Stimulated activated CD8-positive, alpha-beta memory T cell treated with anti-CD3 and anti-CD28 coated beads, Interleukin-7, amount 100 ng/mL, for 48 hours (primary cell): ENCODE data around the gene WDHD1.
"Not testable (repeated sequence)": the region's sequence is repeated elsewhere in the genome, so short reads cannot be mapped to it uniquely, and the experiment has no call there.

Experiments
- DNase-seq, 2 donors: peaks; one replicate each; pipeline ENCODE4 v3.0.0-alpha.2; 2020; ENCODE audit warnings: low read depth in 1 of 2; ENCODE audit errors: extremely low read depth in 1 of 2

WDHD1 gene

DNA sequence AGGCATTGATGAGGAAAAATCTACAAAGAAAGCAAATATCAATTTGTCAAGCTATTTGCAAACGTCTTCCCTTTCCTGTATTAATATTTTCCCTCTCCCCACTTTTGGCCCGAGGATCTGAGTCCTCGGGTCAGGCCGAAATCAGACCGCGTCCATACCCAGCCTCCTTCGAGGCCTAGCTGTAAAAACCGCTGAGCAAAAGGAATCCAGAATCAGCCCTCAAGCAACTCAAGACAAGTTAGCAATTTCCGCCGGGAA lies 24.2 kb upstream of the WDHD1 start:
- DNase-seq = no peak

DNA sequence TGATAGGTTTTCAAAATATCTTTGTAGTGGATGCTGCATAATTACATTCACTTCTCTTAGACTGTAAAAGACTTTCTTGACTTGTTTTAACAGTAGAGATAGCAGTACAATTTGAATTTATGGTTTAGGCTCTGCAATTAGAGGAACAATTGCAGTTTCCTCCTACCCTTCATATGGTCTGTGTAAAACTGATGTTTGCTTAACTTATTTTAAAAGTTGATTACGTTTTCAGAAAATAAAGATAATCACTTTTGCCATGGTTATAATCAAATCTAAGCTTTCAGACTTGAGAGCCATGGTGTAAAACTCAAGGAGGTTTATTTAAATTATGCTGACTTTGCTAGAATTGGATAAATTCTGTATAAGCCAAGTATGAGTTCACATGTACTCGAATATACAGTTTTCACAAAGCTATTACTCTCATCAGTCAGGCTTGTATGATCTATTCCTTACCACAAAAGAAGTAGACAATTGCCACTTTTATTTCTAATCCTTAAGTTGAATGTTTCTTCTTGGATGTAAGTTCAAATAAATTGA lies 22.1 kb upstream of the WDHD1 start:
- DNase-seq = no peak

DNA sequence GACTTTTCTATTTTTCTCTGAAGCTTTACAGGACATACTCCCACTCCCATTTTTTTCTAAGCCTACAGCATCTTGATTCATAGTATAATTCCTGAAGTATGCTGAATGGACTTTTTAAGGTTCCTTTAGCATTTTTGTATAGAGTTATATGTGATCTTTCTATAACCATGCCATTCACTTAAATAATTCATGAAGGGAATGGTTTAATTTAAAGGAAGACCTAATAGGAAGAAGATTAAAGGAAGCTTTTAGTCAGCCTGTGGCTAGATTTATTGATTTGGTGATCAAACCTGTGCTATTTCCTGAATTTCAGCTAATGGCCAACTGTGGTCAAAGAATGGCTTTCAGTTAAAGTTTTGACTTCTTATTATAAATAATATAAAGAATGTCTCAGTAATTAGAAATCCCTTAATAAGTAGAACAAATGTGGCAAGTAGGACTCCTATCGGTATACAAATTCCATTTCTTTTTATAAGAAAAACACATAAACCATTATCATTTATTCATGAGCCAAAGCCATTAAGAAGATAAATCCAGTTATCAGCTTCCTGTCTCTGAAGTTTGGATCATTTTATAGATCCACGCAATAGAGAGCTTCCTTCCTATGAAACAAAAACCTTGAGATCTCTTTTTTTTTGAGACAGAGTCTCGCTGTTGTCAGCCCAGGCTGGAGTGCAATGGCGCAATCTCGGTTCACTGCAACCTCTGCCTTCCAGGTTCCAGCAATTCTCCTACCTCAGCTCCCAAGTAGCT lies 20.6 kb upstream of the WDHD1 start:
- DNase-seq = no peak

DNA sequence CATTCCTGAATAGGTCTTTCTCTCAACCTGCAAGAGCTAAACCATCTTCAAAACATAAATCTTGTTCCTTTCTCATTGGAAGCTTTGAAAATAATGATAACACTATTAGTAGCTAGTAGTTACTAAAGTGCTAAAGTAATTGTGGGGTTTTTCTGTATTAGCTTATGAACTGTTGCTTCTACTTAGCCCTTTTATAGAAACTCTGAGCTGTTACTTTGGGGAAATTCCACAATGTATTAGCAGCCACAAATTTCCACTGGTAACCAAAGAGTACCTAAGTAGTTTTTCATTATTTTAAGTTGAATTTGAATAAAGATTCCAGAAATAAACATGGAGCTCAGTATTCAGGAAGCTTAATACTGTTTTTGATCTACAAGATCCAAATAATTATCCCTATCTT lies 18.2 kb upstream of the WDHD1 start:
- DNase-seq = no peak

DNA sequence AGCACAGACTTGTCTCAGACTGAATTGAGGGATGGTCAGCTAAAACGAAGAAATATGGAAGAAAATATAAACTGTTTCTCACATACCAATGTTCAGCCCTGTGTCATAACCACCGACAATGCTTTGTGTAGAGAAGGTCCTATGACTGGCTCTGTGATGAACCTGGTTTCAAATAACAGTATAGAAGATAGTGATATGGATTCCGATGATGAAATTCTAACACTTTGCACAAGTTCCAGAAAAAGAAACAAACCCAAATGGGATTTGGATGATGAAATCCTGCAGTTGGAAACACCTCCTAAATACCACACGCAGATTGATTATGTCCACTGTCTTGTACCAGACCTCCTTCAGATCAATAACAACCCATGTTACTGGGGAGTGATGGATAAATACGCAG lies 16.6 kb upstream of the WDHD1 start:
- DNase-seq = no peak

DNA sequence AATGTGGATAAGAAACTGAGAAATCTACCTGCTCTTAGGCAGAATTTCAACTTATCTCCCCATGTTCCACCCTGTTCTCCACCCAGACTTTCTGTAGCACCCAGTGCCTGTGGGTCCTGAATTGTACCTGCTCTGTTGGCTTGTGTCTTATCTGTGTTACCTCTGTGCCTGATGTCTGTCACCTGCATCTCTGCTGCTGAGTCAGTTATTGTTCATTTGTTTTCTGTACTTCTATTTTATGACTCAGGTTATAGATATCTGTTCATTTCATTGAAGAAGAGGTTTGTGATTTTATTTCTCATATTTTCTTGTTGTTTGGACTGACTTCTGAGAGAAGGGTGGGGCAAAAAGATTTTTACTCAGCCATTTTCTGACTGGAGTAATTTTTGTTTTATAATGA lies 11.8 kb upstream of the WDHD1 start:
- DNase-seq = no peak

DNA sequence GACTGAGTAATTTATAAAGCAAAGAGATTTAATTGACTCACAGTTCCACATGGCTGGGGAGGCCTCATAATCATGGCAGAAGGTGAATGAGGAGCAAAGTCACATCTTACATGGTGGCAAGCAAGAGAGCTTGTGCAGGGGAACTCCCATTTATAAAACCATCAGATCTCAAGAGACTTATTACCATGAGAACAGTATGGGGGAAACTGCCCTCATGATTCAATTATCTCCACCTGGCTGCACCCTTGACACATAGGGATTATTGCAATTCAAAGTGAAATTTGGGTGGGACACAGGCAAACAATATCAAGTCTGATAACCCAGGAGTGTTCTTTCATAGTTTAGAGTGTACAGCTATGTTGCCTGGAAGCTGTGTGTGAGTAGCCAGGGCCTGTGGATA lies 11.1 kb upstream of the WDHD1 start:
- not testable (repeated sequence) for DNase-seq

DNA sequence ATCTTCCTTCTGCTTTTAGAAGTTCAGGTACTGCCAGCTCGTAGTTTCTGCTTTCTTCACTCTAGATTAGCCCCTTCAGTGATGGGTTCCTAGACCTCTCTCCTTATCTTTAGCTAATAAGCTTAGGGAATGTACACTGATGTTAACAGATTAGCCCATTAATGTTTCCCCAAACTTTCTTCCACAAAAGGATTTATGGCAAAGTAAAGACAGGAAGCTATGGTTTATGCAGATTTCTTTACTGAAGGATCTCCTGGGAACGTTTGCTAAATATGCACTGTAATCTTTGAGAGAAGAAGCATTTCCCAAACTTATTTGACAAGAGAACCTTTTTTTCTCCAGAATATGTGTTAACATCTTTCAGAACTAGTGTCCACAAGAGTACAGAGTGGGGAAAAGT lies 4.3 kb upstream of the WDHD1 start:
- DNase-seq = no peak

DNA sequence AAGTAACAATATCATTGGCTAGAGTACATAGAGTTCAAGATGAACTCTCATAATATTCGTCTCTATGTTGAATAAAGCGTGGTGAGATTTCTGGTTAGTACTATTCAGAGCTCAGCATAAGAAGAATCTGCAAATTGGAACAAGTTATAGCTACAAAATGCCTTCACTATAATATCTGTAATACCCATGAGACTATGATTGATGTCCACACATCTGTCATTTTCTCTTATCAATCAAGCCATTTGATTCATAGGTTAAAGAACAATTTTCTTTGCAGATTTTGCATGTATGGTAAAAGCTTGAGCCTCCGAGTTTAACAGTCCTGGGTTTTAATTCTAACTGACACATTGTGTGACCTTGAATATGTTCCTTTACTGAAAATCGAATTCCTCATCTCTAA lies 1.6 kb upstream of the WDHD1 start:
- DNase-seq = no peak

DNA sequence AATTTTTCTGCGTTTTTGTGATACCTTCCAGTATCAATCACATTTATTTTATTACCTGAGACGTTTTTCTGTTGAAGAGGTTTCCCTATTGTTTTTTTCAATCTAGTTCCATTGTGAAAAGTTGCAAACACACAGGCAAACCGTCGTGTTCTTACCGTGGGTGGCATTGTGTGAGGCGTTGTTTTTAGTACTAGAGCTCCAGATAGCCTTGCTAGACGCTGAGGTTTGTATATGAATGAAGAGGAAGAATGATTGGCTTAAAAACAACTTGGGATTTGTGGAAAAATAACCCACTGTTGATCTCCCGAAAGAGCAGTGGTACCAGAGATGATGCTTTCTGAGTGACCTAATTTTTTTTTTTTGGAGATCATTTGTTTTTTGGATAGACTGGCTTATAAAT lies 1.2 kb upstream of the WDHD1 start:
- DNase-seq = no peak

DNA sequence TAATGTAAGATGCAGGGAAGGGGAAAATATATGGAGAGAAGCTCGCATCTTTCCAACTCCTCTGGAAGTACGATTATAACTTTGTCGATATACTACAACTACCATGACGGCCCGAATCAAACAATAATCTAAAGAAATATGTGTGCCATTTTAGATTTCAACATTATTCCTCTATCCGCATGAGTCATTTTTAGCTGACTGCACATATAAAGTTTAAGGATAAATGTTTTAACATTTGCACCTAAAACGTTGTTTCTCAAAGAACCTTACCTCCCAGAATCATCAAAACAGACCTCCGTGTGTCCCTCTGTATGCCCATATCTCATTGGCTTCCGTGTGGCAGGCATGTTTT lies 482 bp downstream of the WDHD1 start:
- DNase-seq = no peak

DNA sequence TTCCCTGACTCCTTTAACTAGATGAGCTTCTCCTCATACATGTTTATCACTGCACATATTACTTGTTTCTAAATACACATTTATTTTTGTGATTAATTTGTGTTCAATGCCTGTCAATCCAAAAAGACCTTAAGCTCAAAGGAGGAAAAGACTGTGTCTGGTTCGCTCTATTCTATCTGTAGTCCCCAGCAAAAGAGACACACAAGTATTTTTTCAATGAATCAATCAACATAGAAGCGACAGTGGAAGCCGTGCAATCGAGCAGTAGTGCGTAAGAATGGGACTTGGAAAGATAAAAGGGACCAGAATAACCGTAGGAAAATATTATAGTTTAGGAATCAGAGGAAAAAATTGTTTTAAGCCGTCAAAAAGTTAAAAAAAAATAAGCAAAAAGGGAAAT lies 951 bp downstream of the WDHD1 start:
- DNase-seq = no peak

DNA sequence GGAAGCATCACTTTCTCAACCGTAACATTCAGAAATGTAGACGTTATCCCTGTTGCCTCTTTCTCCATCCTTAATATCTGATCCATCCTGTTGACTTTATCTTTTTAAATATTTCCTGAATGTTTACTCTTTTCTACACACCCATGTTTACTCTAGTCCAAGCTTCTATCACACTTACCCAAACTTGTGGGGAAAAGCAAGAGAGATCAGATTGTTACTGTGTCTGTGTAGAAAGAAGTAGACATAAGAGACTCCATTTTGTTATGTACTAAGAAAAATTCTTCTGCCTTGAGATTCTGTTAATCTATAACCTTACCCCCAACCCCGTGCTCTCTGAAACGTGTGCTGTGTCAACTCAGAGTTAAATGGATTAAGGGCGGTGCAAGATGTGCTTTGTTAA lies 2.5 kb downstream of the WDHD1 start:
- not testable (repeated sequence) for DNase-seq

DNA sequence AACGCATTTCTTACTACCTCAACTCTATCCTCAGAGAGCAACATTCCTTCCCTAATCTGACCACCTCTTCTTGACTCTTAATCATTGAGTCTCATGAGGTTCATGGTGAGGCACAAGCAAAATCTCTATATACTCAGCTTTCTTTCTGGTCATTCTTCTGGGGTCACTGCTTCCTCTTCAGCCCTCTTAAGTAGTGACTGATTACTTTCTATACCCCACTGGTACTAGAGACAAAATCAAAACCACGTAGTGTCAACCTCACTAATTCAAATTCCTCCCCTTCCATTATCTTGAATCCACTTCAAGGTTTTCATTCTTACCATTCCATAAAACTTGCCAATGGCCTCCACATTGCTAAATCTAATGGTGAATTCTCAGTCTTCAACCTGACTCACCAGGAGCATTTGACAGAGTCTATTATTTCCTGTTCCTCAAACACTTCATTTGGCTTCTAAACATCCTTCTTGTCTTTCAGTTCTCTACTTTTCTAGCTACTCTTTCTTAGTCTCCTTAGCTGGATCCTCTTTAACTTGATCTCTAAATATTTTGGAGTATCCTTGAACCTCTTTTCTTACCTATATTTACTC lies 6.8 kb downstream of the WDHD1 start:
- no peak for DNase-seq

DNA sequence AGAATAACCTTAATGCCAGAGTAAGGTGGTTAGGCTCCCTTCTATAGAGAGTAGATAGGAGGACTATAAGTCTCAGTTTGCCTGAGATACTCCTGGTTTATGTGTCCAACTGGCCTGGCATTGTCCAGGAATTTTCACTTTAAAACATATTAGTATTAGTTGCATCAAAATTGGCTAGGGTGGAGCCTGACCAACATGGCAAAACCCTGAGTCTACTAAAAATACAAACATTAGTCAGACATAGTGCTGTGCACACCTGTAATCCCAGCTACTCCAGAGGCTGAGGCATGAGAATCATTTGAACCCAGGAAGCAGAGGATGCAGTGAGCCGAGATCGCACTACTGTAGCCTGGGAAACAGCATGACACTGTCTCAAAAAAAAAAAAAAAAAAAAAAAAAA lies 11.9 kb downstream of the WDHD1 start:
- DNase-seq = no peak

DNA sequence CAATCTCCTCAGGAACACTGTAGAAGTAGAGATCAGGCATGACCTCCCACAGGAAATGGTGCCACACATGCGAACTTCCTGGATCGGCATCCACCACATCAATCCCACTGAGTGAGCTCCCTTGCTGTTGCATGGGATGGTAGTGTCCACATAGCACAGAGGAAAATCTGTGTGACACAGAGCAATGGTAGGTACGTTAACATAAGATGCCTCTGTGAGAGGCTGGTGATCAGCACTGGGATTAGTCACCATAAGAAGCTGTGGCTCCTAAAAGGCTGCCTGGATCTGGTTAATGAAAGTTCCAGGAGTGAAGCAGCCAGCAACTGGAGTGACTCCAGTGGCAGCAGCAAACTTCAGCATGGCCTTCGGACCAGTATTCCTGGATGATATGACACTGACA lies 21.8 kb downstream of the WDHD1 start:
- no peak for DNase-seq

DNA sequence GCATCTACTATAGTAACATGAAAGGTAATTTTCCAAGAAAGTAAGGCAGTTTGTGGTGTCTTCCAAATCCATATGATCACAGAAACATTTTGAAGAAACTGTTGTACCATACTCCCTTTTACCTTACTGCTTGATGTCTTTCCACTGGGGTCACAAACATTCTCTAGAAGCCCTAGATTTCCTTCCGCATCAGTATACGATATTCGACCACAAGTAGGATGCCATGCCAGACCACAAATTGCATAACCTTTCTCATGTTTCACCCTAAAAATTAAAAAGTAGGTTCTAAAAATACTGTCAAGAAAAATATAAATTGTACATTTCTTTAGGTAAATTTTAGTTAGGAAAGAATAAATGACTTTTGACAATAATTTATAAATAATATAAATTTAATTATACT lies 26.5 kb downstream of the WDHD1 start:
- no peak for DNase-seq

DNA sequence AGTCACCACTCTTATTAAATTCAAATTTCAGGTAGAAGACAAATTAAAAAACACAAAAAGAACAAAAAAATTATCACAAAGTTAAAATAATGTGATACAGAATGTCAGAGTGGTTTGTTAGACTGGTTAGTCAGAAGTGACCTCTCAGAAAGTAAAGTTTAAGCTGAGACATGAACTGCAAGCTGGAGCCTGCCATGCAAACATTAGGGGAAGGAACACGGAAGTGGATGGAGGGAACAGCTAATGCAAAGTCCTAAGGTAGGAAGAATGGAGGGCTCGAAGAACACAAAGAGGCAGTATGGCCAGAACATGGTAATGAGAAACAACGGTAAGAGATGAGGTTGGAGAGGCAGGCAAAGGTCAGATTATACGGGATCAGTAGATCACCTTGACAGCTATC lies 41.7 kb downstream of the WDHD1 start:
- no peak for DNase-seq

DNA sequence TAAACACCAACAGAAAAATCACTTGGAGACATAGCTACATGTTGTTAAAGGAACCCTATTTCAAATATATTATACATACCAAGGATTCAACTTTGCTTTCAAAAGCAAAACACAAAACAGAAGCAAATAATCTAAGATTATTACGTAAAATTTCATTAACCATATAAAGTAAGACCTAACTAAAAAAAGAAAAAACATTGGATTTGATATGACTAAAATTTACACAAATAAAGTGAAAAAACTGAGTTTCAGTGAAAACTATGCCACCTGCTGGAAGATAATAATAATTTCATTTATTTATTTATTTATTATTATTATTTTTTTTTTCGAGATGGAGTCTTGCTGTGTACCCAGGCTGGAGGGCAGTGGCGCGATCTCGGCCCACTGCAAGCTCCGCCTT lies 45.2 kb downstream of the WDHD1 start:
- no peak for DNase-seq

DNA sequence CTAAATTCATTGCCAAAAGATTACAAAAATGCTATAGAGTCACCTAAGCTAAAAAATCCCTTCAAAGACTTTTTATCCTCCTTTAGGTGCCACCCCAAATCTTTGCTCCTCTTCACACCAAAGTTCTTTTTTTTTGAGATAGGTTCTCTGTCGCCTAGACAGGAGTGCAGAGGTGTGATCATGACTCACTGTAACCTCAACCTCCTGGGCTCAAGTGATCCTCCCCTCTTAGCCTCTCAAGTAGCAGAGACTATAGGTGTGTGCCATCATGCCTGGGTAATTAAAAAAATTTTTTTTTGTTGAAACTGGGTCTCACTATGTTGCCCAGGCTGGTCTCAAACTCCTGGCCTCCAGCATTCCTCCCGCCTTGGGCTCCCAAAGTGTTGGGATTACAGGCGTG lies 47.9 kb downstream of the WDHD1 start:
- DNase-seq = no peak

DNA sequence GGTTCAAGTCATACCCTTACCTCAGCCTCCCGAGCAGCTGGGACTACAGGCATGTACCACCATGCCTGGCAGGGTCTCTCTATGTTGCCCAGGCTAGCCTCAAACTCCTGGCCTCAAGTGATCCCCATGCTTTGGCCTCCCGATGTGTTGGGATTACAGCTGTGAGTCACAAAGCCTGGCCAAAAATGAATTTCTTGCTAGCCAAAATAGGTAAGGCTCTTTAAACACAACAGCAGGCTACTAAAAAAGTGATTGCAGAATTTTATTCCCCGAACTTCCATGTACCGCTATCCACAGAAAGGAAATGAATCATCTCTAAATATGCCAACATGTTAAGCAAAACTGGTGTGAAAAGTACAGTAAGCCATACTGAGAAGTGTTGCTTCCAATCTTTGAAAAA lies 50.6 kb downstream of the WDHD1 start:
- DNase-seq = no peak

DNA sequence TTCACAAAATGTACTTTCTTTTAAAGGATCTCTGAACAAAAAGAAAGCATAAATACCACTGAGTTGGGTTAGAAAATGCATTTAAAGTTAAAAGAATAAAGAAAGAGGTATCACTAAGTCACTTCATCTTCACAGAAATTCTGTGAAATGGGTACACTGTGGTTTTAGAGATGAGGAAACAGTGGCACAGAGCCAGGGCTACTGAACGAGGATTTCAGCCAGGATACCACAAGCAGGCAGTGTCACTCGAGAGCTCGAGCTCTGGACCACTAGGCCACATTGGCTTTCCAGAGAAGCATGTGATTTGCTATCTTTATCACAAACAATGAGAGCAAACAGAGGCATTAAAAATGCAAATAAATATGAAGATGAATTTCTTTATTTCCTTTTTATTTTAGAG lies 51.0 kb downstream of the WDHD1 start:
- no peak for DNase-seq

DNA sequence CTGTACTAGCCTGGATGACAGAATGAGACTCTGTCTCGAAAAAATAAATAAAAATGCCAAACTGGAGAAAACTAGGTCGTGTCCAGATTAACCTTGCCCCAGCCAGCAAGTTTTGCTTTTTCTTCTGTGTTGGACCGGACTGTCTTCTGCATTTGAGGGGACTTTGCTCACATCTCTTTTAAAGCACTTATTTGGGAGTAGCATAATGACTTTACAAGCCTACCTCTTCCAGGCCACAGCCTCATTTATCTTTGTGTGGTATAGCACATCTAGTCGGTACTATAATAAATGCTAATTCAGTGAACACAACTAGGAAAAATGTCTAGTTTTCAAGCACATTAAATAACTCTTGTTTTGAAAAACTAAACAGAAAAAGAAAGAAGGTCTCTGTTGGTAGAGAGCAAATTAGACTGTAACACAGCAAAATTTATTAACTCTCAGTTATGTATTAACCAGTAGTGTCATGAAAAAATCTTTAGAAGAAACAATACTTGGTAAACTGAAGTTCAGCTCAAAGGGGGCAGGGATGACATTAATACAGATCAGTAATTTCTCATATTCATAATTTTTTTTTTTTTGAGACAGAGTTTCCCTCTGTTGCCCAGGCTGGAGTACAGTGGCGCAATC lies 52.0 kb downstream of the WDHD1 start:
- DNase-seq = no peak
